Measurements from ENCODE around the gene EFEMP2.

Gene EFEMP2

GRCh38 chr11:65885231-65885630 lies 12.6 kb upstream of the EFEMP2 start:
- no peak for DNase-seq (ENCODE audit: low spot score)

GRCh38 chr11:65884716-65885092 lies 12.1 kb upstream of the EFEMP2 start:
- DNase-seq (ENCODE audit: low spot score) = no peak

GRCh38 chr11:65883786-65884715 lies 11.5 kb upstream of the EFEMP2 start:
- DNase-seq (ENCODE audit: low spot score) = no peak

GRCh38 chr11:65883058-65883761 lies 10.6 kb upstream of the EFEMP2 start:
- no peak for DNase-seq (ENCODE audit: low spot score)

- DNase-seq (ENCODE audit: low spot score) = peak; percentile 59
Measured at GRCh38 chr11:65882120-65883057, 9.8 kb upstream of the EFEMP2 start.

- DNase-seq (ENCODE audit: low spot score) = no peak
Measured at GRCh38 chr11:65880844-65881421, 8.3 kb upstream of the EFEMP2 start.

- no peak for DNase-seq (ENCODE audit: low spot score)
Measured at GRCh38 chr11:65880027-65880426, 7.4 kb upstream of the EFEMP2 start.

- DNase-seq (ENCODE audit: low spot score) = no peak
Measured at GRCh38 chr11:65879617-65880016, 7.0 kb upstream of the EFEMP2 start, which contains the start of gene CTSW. Gene CTSW (plus strand): TSS chr11:65879837. CDS start chr11:65879855, 18 bp downstream.

GRCh38 chr11:65873318-65874156 lies 937 bp upstream of the EFEMP2 start:
- peak; percentile 97 for DNase-seq (ENCODE audit: low spot score)

GRCh38 chr11:65871811-65872548 lies 620 bp downstream of the EFEMP2 start:
- DNase-seq (ENCODE audit: low spot score) = no peak

- no peak for DNase-seq (ENCODE audit: low spot score)
Measured at GRCh38 chr11:65870706-65871681, 1.6 kb downstream of the EFEMP2 start.

GRCh38 chr11:65870307-65870658 lies 2.3 kb downstream of the EFEMP2 start:
- DNase-seq (ENCODE audit: low spot score) = no peak

- no peak for DNase-seq (ENCODE audit: low spot score)
Measured at GRCh38 chr11:65869643-65870306, 2.8 kb downstream of the EFEMP2 start.

- DNase-seq (ENCODE audit: low spot score) = no peak
Measured at GRCh38 chr11:65868907-65869306, 3.7 kb downstream of the EFEMP2 start.

GRCh38 chr11:65868076-65868667 lies 4.4 kb downstream of the EFEMP2 start:
- no peak for DNase-seq (ENCODE audit: low spot score)

- no peak for DNase-seq (ENCODE audit: low spot score)
Measured at GRCh38 chr11:65867284-65868071, 5.1 kb downstream of the EFEMP2 start.

All from left forelimb (tissue), 1 donor.